A673 (cell line): ENCODE measurements around the gene KRT10. TPM values are rescaled to one million over a fixed set of nuclear protein-coding genes. Genes with fewer than 3 reads are reported as not detected.

Experiments used
- BruUV-seq: library from RNA; stranded (reverse); fragments of 400-500 nt; replicated peaks from 2 replicates; lab custom pipeline; 2021; lab: Mats Ljungman, UMichigan
- CTCF ChIA-PET: fragments of 300-600 bp; sonication (Branson Sonifier 250); formaldehyde crosslinking; loops from one replicate; lab custom pipeline; 2022; ENCODE audit warnings: antibody characterized with exemption; lab: Charles Lee
- POLR2A ChIA-PET: fragments of 300-600 bp; sonication (Branson Sonifier 250); formaldehyde crosslinking; loops from one replicate; lab custom pipeline; 2022; ENCODE audit warnings: antibody characterized with exemption; ENCODE audit not compliant: low non-redundant PET; lab: Charles Lee
- DNase-seq: peaks from one replicate; pipeline ENCODE4 v3.0.0-alpha.2; 2015; ENCODE audit warnings: low spot score
- H3K27ac ChIP-seq: fragments of 200-600 bp; sonication (generic); 2 replicates; pipeline ENCODE4 v1.5.1; 2016; ENCODE audit warnings: mixed run types, low read depth, mild to moderate bottlenecking, mixed read lengths, antibody characterized with exemption, low read length; ENCODE audit not compliant: poor library complexity, severe bottlenecking
- H3K27me3 ChIP-seq: fragments of 200-600 bp; sonication (generic); replicated peaks from 2 replicates; pipeline ENCODE4 v1.6.1; 2017; ENCODE audit warnings: mixed run types, low read depth, mild to moderate bottlenecking, mixed read lengths, antibody characterized with exemption, low read length; ENCODE audit not compliant: insufficient read depth, poor library complexity
- H3K36me3 ChIP-seq: fragments of 200-600 bp; sonication (generic); 2 replicates; pipeline ENCODE4 v1.6.1; 2016; ENCODE audit warnings: mixed run types, mild to moderate bottlenecking, mixed read lengths, antibody characterized with exemption, low read length; ENCODE audit not compliant: insufficient read depth, poor library complexity, severe bottlenecking
- H3K4me1 ChIP-seq: fragments of 200-600 bp; sonication (generic); 2 replicates; pipeline ENCODE4 v1.6.1; 2017; ENCODE audit warnings: mixed run types, mild to moderate bottlenecking, mixed read lengths, antibody characterized with exemption, low read length; ENCODE audit not compliant: insufficient read depth, poor library complexity, severe bottlenecking
- H3K4me3 ChIP-seq: fragments of 200-600 bp; sonication (generic); 2 replicates; pipeline ENCODE4 v1.5.1; 2016; ENCODE audit warnings: low read depth, mixed run types, mild to moderate bottlenecking, mixed read lengths, low read length; ENCODE audit not compliant: poor library complexity, severe bottlenecking
- H3K9me3 ChIP-seq: fragments of 200-600 bp; sonication (generic); 2 replicates; pipeline ENCODE4 v1.6.1; 2016; ENCODE audit warnings: mixed run types, low read depth, mild to moderate bottlenecking, mixed read lengths, antibody characterized with exemption, low read length; ENCODE audit not compliant: poor library complexity, severe bottlenecking
- CTCF ChIP-seq: fragments of 300-800, 200-600 bp; sonication (generic); conservative IDR thresholded peaks from 2 replicates; pipeline ENCODE4 v1.5.1; 2017; ENCODE audit warnings: low read depth, mild to moderate bottlenecking, antibody characterized with exemption, low read length, moderate library complexity, mixed read lengths
- EZH2 ChIP-seq: fragments of 200-600 bp; sonication (generic); IDR thresholded peaks from 2 replicates; pipeline ENCODE4 v1.6.1; 2017; ENCODE audit warnings: borderline replicate concordance, low read depth, mild to moderate bottlenecking, mixed read lengths, antibody characterized with exemption, low read length; ENCODE audit not compliant: poor library complexity, severe bottlenecking
- intact Hi-C: fragments of 100-400 bp; cut with micrococcal nuclease; formaldehyde crosslinking; loops from one replicate; pipeline ENCODE4 v1.10.0; 2022; ENCODE audit not compliant: unreplicated experiment
- total RNA-seq: library from RNA; stranded (reverse); gene quantifications from 2 replicates; pipeline ENCODE4 v1.2.3, GENCODE V29; 2021

The KRT10 gene
- total RNA-seq, 1 experiment from 2014 or later: 36.2 TPM

- H3K36me3 ChIP-seq: no peaks in the 10 kb centered on the region
- CTCF ChIA-PET: no interaction called here
- POLR2A ChIA-PET: no interaction called here
- intact Hi-C loops: no loop called here
- no peak overlapping the region for H3K4me3 ChIP-seq
- H3K9me3 ChIP-seq: no peaks in the 10 kb centered on the region
- no peaks in the 10 kb centered on the region for H3K4me1 ChIP-seq
- H3K27ac ChIP-seq: no peak overlapping the region
- no peak for DNase-seq
- TF ChIP-seq EZH2 (no peak), CTCF (no peak)
- BruUV-seq: no TSS peak
- H3K27me3 ChIP-seq: no peaks in the 10 kb centered on the region
These were observed 11.9 kb downstream of the KRT10 start for GRCh38 chr17:40810494-40810893.

DNA sequence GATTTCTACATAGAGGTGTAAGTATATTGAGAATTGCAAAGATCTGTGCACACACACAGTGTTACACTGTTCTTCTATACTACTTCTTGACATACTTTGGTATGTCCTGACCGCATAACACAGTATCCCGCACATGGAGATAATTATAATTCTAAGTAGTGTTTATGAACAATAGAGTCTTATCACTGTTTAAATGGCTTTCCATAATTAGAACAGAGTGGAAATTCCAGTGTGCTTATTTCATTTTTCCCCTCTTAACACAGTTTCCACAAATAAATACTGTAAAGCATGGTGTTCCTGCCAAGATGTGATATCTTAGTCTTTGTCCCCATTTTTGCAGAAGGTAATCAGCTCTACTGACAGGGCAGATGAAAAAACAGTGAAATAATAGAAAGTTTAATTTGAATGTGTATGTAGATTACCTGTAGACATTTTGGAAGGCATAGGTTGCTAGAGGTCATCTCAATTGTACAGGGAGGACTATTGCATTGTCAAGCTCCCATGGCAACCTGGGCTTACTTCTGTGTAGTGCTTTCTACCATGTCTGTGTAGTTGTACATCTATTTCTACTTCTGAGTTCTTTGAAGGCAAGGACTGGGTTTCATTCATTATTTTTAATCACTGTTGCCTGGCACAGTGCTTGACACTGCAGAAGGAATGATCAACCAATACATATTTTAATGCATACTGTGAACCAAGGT, 12.5 kb downstream of the KRT10 start:
- Histone ChIP-seq H3K27ac (no peak overlapping the region), H3K36me3 (no peaks in the 10 kb centered on the region), H3K4me3 (no peak overlapping the region), H3K4me1 (no peaks in the 10 kb centered on the region), H3K9me3 (no peaks in the 10 kb centered on the region), H3K27me3 (no peaks in the 10 kb centered on the region)
- BruUV-seq: no TSS peak
- intact Hi-C loops: no loop called here
- no peak for DNase-seq
- ChIA-PET POLR2A (no interaction called here), CTCF (no interaction called here)
- TF ChIP-seq CTCF (no peak), EZH2 (no peak)

DNA sequence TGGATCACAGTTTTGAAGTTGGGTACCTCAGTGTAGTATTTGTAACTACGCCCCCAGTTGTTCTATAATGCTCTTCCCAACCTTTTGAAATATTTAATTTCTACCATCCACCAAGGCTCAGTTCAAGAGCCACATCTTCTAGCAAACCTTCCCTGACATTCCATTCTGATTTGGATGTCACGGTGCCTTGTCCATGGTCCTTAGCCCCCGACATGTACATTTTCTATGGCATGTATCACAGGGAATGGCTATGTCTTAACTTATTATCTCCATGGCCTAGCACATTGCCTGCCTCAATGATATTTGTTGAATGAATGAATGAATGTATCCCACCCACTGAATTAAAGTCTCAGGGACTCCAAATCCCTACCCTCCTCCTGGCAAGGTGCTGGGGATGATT, 16.3 kb downstream of the KRT10 start:
- H3K36me3 ChIP-seq: no peaks in the 10 kb centered on the region
- DNase-seq: no peak
- ChIA-PET CTCF (no interaction called here), POLR2A (no interaction called here)
- H3K4me3 ChIP-seq: no peak overlapping the region
- H3K4me1 ChIP-seq: no peaks in the 10 kb centered on the region
- BruUV-seq: no TSS peak
- H3K27me3 ChIP-seq: no peaks in the 10 kb centered on the region
- intact Hi-C loops: no loop called here
- no peak for TF ChIP-seq EZH2
- TF ChIP-seq CTCF: no peak
- no peaks in the 10 kb centered on the region for H3K9me3 ChIP-seq
- H3K27ac ChIP-seq: no peak overlapping the region
